Measurements from ENCODE around the gene TMED5. TPM values are rescaled to one million over a fixed set of nuclear protein-coding genes. Genes with fewer than 3 reads are reported as not detected.
A peak's percentile ranks its signal among the peaks of the same experiment; 100 is the strongest.

TMED5 gene
- total RNA-seq, 1 donor, result 82.5 TPM

DNA sequence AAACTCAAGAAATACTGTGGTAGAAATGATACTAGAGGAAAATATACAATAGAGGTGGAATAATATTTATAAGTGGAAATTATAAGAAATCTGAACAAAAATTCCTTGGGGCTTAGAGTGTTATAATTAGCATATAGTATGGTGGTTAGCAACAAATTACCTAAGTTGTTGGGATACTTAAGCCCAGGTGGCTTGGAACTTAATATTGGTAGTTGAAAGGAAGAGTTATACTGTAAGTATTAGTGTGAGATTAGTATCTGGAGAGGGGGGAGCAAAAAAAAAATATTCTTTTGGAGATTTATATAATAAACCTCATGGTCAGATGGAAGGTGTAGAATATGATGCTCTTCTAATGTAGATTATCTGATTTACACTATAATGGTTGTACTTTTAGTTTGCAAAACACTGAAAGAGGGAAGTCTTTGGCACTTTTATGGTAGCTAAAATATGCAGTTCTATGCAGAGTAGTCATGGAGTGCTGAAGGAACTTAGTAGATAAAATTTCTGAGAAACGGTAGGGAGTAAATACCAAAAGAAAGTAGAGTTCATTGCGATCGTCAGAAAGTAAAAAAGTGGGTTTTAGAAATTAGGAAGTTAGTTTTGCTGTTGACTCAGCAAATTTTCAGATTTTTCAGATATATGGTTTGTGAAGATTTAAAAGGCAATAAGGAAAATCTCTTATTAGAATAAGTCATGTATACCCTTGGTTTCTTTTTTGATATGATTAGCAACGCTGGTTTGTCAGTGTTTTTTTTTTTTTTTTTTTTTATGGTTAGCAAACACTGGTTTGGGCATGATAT, 55.5 kb downstream of the TMED5 start:
- TF ChIP-seq, protein P1, sequence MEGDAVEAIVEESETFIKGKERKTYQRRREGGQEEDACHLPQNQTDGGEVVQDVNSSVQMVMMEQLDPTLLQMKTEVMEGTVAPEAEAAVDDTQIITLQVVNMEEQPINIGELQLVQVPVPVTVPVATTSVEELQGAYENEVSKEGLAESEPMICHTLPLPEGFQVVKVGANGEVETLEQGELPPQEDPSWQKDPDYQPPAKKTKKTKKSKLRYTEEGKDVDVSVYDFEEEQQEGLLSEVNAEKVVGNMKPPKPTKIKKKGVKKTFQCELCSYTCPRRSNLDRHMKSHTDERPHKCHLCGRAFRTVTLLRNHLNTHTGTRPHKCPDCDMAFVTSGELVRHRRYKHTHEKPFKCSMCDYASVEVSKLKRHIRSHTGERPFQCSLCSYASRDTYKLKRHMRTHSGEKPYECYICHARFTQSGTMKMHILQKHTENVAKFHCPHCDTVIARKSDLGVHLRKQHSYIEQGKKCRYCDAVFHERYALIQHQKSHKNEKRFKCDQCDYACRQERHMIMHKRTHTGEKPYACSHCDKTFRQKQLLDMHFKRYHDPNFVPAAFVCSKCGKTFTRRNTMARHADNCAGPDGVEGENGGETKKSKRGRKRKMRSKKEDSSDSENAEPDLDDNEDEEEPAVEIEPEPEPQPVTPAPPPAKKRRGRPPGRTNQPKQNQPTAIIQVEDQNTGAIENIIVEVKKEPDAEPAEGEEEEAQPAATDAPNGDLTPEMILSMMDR (IDR thresholded peaks at IDR 0.05; ENCODE audit: insufficient read depth, low read depth, low read length), result no peak
- no peak for DNase-seq (ENCODE audit: low read depth)

DNA sequence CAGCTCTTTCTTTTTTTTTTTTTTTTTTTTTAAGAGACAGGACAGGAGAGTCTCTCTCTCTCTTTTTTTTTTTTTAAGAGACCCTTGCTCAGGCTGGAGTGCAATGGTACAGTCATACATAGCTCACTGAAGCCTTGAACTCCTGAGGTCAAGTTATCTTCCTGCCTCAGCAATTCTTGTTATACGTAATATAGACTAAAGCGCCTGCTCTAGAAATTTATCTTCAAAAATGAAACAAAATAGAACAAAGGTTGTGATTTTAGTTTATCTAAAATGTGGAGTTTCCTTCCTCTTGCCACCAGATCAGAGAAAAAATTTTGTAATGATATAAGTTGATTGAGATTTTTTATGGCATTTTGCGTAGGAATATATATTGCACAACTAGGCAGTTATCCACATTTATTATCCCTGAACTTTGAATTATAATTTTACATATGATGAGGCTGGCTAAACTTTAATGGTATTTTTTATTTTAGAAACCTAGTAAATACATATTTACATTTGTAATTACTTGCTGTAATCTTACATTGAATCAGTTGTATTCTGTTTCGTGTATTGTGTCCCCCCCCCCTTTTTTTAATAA, 56.9 kb downstream of the TMED5 start:
- DNase-seq (ENCODE audit: low read depth), result no peak
- no peak overlapping the region for H3K4me3 ChIP-seq (ENCODE audit: low read depth, low read length)

More for the DNA sequence above, 55.5 kb downstream of the TMED5 start:
- no peak overlapping the region for H3K4me3 ChIP-seq (ENCODE audit: low read depth, low read length)

DNA sequence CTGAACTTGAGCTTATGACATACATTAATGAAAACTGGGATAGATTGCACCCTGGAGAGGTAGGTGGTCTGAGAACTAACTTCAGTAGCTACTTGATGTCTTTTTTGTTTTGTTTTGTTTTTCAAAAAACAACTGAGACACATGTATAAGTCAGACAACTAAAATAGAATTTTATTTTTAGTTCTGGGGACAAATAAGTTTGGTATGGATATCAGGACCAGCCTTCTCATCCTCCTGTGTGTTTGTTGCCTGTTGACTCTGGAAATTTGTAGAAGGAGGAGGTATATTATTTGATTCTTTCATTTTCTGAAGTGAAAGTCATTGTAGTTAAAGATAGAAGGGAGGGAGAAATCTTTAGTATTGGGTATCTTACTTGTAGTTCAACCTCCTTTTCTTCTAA, 59.6 kb downstream of the TMED5 start:
- H3K4me3 ChIP-seq (ENCODE audit: low read depth, low read length), result no peak overlapping the region
- TF ChIP-seq, protein P1 (IDR thresholded peaks at IDR 0.05; ENCODE audit: insufficient read depth, low read depth, low read length), result no peak
- DNase-seq (ENCODE audit: low read depth), result no peak

More for the DNA sequence above, 56.9 kb downstream of the TMED5 start:
- TF ChIP-seq, protein P1 (IDR thresholded peaks at IDR 0.05; ENCODE audit: insufficient read depth, low read depth, low read length), result no peak

DNA sequence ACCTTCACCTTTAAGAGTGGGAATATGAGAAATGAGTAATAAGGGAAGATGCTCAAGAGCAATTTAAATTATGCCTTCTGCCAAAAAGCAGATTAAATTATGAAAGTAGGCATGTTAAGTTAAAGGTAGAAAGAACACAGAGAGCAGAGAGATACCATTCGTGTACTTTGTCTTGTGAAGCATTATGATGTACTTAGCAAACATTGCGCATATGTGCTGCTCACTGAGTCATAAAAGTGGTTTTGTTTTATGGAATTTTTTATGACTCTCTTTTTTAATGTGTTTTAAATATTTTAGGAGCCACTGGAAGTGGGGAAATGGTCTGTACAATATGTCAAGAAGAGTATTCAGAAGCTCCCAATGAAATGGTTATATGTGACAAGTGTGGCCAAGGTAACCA, 65.8 kb downstream of the TMED5 start:
- TF ChIP-seq, protein P1 (IDR thresholded peaks at IDR 0.05; ENCODE audit: insufficient read depth, low read depth, low read length), result no peak
- peak; percentile 75 for DNase-seq (ENCODE audit: low read depth)
- no peak overlapping the region for H3K4me3 ChIP-seq (ENCODE audit: low read depth, low read length)

DNA sequence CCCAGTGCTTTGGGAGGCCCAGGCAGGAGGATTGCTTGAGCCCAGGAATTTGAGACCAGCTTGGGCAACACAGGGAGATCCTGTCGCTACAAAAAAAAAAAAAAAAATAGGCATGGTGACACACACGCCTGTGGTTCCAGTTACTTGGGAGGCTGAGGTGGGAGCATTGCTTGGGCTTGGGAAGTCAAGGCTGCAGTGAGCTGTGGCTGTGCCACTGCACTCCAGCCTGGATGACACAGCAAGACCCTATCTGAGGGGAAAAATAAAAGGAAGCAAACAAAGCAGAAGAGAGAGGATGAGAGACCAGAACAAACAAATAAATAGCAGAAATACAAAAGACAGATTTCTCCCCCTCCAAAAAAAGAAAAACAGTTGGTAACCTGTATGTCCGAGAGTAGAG, 67.1 kb downstream of the TMED5 start:
- no peak for DNase-seq (ENCODE audit: low read depth)
- H3K4me3 ChIP-seq (ENCODE audit: low read depth, low read length), result no peak overlapping the region
- TF ChIP-seq, protein P1 (IDR thresholded peaks at IDR 0.05; ENCODE audit: insufficient read depth, low read depth, low read length), result no peak

DNA sequence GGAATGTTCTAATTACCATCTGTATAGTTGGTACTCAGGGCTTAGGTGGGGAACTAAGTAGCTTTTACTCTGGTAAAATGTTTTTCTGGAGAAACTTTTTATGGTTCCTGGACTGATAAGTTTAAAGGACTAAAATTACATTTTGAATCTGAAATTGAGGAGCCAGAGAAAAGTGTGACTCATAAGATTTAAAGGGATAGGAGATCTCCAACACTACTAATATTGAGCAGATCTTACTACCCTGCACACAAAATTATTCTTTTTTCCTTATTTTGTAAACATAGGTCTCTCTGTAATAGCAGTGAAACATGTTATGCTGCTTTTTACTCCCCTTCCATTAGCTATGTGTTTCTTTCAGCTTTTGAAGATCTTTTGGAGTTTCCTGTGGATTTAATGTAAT, 68.7 kb downstream of the TMED5 start:
- no peak overlapping the region for H3K4me3 ChIP-seq (ENCODE audit: low read depth, low read length)
- DNase-seq (ENCODE audit: low read depth), result peak; percentile 21
- TF ChIP-seq, protein P1 (IDR thresholded peaks at IDR 0.05; ENCODE audit: insufficient read depth, low read depth, low read length), result no peak

All from fibroblast of villous mesenchyme (primary cell).